ENCODE results near the gene KRT10.

DNA sequence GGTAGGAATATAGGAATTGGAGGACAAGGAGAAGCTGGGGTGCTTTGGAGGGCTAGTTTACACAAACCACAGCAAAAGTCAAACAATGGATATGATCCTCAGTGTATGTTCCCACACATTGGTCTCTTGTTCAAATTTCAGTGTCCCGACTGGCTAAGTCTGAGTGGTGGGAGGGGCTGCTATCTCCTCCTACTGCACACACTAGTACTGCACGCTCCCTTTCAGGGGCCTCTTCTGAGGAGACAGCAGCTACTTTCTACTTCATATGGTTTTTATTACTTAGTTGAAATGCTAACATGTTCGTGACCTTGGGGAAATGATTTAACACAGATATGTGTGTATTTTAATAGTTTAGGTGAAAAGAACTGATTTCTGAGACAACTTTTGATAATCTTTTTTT, 18.8 kb upstream of the KRT10 start:
- TF ChIP-seq POLR2AphosphoS5 (IDR thresholded peaks at IDR 0.05), result no peak
- TF ChIP-seq, protein P1, sequence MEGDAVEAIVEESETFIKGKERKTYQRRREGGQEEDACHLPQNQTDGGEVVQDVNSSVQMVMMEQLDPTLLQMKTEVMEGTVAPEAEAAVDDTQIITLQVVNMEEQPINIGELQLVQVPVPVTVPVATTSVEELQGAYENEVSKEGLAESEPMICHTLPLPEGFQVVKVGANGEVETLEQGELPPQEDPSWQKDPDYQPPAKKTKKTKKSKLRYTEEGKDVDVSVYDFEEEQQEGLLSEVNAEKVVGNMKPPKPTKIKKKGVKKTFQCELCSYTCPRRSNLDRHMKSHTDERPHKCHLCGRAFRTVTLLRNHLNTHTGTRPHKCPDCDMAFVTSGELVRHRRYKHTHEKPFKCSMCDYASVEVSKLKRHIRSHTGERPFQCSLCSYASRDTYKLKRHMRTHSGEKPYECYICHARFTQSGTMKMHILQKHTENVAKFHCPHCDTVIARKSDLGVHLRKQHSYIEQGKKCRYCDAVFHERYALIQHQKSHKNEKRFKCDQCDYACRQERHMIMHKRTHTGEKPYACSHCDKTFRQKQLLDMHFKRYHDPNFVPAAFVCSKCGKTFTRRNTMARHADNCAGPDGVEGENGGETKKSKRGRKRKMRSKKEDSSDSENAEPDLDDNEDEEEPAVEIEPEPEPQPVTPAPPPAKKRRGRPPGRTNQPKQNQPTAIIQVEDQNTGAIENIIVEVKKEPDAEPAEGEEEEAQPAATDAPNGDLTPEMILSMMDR (IDR thresholded peaks at IDR 0.05), result no peak

Measured in prostate gland (tissue), 2 donors.